ENCODE results near the gene CES4A.
A peak's percentile ranks its signal among the peaks of the same experiment; 100 is the strongest.
"Not testable (repeated sequence)": the region's sequence is repeated elsewhere in the genome, so short reads cannot be mapped to it uniquely, and the experiment has no call there.

The CES4A gene

DNA sequence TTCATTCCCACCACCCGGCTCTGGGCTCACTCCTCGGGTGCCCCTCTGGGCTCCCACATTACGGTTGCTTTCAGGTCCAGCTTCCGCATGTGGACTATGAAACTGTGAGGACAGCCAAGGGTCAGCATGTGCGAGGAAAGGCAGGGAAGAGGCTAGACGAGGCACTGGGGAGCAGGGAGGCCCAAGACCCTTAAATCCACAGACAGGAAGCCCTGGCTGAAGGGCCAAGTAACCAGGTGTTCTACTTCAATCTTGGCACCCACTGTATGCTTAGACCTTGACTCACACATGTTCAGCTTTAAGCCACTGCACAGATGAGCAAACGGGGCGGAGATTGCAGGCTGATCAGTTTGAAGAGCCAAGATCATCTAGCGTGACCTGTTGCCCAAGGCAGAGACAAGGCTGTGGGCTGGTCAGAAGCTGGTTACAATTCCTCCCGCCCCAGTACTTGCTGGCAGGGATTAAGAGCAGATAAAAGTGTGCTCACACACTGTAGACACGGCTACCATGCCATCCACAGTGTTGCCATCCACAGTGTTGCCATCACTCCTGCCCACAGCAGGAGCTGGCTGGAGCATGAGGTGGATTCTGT is at the start of gene CES4A:
Gene CES4A (plus strand): TSS at position 393 of the 592 bp plus-strand sequence. CDS start 184 bp downstream, at position 577.
- no peak for DNase-seq

DNA sequence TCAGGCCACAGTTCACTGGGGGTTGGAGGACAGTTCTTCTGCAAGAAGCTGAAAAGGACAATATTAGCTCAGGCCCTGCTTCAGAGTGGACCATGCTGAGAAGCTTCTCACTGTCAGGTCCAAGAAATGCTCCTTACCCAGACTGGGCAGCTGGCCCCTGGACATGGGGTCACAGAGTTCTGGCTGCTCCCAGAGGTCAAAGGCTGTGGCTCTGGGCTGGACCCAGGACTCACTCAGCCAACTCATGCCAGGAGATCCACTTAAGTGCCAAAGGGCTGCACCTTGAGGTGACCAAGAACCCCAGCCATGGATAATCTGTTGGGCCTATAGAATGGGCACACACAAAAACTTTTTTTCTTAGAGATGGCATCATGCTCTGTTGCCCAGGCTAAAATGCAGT is 49.0 kb upstream of the CES4A start:
- no peak for DNase-seq

DNA sequence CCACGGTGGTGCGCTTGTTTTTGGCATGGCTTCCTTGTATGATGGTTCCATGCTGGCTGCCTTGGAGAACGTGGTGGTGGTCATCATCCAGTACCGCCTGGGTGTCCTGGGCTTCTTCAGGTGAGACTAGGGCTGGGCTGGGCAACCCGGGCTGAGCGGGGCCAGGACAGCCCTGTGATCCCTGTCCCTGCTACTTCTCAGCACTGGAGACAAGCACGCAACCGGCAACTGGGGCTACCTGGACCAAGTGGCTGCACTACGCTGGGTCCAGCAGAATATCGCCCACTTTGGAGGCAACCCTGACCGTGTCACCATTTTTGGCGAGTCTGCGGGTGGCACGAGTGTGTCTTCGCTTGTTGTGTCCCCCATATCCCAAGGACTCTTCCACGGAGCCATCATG is 48.2 kb upstream of the CES4A start:
- DNase-seq = no peak

DNA sequence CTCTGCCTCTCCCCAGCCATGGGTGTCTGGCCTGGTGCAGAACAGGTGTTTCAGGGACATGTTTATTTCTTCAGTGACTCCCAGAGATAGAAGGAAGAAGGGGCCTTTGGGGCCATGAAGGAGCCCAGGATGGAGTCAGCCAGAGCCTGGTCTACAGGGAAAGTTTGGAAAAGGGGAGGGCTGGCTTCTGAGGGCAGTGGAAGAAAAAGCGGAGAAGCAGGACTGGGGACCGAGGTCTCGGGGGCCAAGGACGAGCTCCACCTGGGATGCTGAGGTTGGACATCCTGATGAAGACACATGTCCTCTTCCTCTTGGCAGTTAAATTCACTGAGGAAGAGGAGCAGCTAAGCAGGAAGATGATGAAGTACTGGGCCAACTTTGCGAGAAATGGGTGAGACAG is 45.4 kb upstream of the CES4A start:
- DNase-seq = no peak

DNA sequence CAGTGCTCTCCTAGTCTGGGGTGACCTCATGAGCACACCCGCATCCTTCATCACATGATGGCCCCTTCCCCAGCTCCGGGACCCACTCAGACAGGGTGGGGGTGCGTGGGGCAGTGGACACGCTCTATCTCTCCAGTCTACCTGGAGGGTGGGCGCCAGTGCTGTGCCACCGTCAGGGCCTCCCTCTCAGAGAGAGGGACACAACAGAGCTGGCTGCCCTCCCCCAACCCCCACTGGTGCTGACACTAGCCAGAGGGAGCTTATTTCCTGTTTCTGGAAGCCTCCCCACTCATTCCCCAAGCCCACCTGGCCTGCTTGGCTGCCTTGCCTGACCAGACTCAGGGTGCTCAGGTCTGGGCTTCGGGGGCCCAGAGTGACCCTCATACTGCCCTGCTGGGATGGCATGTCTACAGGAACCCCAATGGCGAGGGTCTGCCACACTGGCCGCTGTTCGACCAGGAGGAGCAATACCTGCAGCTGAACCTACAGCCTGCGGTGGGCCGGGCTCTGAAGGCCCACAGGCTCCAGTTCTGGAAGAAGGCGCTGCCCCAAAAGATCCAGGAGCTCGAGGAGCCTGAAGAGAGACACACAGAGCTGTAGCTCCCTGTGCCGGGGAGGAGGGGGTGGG is 44.8 kb upstream of the CES4A start:
- DNase-seq = no peak

DNA sequence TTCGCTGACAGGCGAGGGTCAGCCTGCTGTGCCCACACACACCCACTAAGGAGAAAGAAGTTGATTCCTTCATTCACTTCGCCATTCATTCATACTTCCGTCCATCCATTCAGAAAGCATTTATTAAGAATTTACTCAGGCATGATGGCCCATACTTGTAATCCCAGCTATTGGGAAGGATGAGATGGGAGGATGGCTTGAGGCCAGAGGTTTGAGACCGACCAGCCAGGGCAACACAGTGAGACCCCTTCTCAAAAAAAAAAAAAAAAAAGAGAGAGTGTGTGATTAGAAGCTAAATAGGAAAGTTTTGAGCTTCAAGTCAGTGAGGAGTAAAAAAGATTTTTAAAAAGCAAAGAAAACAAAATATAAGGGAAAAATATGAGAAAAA is 44.3 kb upstream of the CES4A start:
- DNase-seq = no peak

DNA sequence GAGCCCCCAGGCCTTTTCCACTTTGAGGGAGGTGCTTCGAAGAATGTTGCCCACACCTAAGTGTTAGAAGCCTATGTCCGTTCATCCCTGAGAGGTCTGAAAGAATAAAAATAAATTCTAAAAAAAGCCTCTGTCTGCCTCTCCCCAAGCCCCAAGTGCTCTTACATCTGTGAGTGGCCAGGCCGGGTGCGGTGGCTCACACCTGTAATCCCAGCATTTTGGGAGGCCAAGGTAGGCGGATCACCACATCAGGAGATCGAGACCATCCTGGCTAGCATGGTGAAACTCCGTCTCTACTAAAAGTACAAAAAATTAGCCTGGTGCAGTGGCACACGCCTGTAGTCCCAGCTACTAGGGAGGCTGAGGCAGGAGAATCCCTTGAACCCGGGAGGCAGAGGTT is 43.4 kb upstream of the CES4A start:
- not testable (repeated sequence) for DNase-seq

DNA sequence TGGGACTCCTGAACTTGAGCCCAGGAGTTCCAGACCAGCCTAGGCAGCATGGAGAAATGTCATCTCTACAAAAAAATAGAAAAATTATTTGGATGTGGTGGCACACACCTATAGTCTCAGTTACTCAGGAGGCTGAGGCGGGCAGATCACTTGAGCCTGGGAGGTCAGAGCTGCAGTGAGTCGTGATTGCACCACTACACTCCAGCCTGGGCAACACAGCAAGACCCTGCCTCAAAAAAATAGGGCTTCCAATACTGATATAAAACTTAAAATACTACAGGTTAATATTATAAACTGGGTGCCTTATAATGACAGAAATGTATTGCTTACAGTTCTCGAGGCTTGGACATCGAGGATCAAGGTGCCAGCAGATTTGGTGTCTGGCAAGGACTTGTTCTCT is 42.5 kb upstream of the CES4A start:
- no peak for DNase-seq

DNA sequence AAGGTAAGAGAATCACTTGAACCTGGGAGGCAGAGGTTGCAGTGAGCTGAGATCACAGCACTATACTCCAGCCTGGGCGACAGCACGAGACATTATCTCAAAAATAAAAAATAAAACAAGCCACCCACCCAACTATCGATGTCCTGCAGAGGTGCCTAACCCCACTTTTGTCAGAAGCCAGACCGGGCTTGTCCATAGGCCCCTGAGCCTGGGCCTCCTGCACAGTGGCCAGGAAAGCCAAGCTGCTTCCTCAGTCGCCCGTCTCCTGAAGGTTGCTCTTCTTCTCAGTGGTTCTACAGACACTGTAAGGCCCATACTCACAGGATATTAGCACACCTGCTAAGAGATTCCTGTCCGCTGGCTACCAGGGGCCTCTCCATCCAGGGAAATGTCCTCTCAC is 41.8 kb upstream of the CES4A start:
- DNase-seq = no peak

DNA sequence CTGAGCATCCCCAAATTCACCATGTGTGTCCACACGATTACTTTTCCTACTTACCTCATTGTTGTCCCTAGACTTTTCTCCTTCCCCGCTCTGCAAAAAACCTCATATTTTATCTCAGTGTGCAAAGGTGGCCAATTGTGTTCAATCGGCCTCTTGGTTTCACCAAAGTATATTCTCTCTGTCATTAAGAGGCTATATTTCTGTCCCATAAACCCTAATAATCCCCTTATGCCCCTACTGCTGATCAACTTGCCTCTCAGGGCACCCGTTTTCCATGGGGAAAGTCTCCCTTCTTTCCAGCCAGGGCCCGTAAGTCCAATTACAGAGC is 41.5 kb upstream of the CES4A start:
- no peak for DNase-seq

DNA sequence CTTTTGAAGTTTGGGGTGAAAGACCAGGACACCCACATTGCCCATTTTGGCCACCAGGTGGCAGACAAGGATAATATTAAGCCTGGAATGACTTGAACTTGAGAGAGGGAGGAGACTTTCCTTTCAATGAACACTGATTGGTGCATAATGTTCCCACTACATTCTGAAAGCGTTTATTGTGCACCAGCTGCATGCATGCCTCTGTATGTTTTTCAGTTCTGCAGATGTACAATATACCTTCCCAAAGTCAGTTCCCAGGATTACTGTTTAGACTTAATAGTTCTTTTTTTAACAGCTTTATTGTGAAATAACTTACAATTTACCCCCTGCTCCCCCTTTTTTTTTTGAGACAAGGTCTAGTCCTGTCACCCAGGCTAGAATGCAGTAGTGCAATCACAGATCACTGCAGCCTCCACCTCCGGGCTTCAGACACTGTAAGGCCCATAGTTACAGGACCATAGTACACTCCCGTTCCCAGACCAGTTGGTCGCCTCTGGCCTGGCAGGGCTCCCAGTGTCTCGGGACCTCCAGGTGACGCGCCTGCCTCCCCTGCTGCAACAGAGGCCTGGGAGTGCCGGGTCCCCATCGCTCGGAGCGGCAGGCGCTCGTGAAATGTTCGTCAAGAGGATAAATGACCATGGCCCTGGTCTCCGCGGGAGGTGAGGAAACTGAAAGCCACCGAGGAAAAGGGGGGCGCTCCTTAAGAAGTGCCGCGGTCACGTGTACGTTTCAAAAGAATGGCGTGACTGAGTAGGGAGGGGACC is 40.9 kb upstream of the CES4A start:
- DNase-seq = peak; percentile 29 to 48

DNA sequence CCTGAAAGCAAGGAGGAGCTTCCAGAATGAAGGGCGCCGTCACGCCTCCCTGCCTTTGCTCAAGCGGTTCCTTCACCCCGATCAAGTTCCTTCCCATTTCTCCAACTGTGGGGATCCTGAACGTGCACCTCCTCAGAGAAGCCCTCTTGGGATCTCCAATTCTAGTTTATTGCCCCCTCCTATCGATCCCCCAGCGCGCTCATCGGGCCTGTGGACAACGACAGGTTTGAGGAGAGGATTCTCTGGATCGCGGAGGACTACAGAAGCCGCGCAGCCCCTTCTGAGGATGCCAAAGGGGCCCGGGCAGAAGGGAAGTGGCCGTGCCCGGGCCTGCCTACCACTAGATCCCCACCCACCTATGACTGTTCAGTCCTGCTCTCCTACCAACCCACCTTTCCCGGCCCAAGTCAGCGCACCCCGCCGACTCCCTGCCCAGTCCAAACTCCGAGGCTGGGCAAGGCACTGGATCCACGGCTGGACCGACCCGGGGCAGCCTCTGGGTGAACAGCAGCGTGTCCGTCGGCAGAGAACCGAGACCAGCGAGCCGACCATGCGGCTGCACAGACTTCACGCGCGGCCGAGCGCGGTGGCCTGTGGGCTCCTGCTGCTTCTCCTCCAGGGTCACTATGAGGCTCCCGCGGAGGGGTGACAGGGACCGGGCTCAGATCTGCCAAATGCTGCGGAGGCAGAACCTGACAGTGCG is 40.1 kb upstream of the CES4A start:
- no peak for DNase-seq

DNA sequence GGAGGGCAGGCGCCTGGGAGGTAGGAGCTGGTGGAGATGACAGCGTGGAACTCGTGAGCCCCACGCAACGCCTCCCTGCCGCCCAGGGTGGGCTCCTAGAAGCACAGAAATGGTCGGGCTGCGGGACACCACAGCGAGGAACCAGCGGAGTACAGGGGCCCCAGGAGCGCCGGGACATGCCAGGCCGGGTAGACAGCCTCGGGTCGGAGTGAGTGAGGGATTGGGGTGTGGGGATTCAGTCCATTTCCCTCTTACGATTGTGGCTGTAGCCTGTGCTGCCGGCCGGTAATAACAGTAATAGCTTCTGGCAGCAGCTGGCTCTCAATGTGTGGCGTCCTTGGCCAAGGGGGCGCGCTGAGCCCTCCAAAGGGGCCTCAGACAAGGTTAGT is 39.6 kb upstream of the CES4A start:
- no peak for DNase-seq

DNA sequence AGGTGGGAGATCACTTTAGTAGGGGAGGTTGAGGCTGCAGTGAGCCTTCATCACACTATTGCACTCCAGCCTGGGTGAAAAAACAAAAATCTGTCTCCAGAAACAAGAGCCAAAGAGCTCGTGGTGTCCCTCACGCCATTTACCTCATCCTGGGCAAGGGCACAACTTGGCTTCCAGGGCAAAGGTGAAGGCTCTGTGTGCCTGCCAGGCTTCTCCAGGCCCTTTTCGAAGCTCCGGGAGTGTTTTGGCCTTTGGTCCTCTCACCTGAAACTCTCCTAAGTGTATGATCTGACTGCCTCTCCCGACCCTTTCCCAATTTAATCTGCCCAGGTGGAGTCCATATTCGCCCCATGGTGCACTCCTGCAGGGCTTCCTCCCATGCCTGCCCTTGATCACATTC is 38.9 kb upstream of the CES4A start:
- DNase-seq = no peak

DNA sequence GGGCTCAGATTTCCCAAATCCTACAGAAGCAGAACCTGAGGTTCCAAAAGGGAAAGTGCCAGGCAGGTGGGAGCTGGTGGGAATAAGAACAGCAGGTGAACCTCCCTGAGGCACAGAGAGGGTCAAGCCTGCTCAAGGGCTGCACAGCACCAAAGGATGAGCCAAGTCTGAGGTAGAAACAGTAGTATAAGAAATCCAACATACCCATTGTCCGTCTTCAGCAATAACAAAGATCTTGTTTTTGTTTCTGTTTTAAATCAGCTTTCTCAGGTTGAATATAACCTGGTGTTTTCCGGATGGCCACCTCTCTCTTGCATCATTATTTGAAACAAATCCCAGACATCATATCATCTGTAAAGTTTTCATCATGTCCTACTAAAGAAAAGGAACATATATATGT is 38.0 kb upstream of the CES4A start:
- no peak for DNase-seq

DNA sequence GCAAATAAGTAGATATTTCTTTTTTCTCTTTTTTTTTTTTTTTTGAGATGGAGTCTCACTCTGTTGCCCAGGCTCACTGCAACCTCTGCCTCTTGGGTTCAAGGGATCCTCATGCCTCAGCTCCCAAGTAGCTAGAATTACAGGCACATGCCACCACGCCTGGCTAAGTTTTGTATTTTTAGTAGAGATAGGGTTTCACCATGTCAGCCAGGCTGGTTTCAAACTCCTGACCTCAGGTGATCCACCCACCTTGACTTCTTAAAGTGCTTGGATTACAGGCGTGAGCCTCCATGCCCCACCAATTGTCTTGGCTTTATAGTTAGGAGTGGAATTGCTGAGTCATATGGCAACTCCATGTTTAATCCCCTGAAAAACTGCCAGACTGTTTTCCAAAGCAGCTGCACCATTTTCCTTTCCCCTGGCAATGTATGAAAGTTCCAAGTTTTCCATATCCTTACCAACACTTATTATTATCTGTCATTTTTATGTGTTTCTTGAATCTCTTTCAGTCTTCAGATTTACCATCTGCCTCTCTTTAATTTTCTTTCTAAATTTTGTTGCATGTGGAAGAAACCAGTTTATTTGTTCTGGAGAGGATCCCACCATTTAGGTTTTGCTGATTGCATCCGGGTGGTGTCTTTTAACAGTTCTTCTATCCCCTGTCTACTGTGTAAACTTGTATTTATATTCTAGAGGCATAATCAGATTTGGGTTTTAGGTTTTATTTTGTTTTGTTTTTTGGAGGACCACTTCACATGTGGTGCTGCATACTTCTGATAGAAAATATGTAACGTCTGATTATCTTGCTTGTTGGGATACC is 37.2 kb upstream of the CES4A start:
- DNase-seq = no peak

DNA sequence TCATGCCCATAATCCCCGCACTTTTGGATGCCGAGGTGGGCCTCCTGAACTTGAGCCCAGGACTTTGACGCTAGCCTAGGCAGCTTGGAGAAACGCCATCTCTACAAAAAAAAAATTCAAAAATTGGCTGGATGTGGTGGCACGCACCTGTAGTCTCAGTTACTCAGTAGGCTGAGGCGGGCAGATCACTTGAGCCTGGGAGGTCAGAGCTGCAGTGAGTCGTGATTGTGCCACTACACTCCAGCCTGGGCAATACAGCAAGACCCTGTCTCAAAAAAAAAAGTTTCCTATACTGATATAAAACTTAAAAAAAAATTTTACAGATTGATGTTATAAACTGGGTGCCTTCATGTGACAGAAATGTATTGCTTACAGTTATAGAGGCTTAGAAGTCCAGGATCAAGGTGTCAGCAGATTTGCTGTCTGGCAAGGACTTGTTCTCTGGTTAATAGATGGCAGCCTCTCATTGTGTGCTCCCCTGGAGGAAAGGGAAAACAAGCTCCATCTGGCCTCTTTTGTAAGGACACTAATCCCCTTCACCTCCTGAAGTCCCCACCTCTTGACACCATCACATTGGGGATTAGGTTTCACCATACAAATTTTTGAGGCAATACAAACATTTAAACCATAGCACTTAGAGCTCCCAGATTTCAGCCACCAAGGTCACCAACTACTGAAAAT is 35.8 kb upstream of the CES4A start:
- DNase-seq = no peak

DNA sequence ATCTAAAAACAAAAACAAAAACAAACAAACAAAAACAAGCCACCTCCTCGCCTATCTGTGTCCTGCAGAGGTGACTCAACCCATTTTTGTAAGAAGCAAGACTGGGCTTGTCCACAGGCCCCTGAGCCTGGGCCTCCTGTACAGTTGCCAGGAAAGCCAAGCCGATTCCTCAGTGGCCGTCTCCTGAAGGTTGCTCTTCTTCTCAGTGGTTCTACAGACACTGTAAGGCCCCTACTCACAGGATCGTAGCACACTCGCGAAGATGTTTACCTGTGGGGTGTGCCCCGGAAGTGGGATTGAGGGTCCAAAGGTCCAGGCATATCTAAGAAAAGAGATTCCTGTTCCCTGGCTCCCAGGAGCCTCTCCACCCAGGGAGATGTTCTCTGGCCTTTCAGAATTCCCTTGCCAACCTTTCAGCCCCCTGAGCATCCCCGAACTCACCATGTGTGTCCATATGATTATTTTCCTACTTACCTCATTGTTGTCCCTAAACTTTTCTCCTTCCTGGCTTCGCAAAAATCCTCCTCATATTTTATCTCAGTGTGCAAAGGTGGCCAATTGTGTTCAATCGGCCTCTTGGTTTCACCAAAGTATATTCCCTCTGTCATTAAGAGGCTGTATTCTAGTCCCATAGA is 34.8 kb upstream of the CES4A start:
- no peak for DNase-seq

DNA sequence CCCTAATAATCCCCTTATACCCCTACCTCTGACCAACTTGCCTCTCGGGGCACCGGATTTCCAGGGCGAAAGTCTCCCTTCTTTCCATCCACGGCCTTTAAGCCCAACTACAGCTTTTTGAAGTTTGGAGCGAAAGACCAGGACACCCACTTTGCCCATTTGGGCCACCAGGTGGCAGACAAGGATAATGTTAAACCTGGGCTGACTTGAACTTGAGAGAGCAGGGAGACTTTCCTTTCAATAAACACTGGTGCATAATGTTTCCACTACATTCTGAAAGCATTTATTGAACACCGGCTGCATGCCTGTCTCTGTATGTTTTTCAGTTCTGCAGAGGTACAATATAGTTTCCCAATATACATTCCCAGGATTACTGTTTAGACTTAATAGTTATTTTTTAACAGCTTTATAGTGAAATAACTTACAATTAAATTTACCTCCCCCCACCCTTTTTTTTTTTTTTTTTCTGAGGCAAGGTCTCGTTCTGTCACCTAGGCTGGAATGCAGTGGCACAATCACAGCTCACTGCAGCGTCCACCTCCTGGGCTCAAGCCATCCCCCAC is 34.2 kb upstream of the CES4A start:
- DNase-seq = peak; percentile 5 to 47

DNA sequence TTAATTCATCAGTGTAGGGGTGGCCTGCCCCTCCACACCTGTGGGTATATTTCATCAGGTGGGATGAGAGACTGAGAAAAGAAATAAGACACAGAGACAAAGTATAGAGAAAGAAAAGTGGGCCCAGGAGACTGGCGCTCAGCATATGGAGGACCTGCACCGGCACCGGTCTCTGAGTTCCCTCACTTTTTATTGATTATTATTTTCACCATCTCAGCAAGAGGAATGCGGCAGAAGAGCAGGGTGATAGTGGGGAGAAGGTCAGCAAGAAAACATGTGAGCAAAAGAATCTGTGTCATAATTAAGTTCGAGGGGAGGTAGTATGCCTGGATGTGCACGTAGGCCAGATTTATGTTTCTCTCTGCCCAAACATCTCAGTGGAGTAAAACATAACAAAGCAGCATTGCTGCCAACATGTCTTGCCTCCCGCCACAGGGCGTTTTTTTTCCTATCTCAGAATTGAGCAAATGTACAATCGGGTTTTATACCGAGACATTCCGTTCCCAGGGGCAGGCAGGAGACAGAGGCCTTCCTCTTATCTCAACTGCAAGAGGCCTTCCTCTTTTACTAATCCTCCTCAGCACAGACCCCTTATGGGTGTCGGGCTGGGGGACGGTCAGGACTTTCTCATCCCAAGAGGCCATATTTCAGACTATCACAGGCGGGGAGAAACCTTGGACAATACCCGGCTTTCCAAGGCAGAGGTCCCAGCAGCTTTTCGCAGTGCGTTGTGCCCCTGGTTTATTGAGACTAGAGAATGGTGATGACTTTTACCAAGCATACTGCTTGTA is 32.8 kb upstream of the CES4A start:
- not testable (repeated sequence) for DNase-seq

DNA sequence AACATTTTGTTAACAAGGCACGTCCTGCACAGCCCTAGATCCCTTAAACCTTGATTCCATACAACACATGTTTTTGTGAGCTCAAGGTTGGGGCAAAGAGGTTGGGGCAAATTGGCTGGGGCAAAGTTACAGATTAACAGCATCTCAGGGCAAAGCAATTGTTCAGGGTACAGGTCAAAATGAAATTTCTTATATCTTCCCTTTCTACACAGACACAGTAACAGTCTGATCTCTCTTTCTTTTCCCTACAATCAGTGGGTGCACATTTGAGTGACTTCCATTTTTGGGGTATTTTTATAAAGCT is 32.3 kb upstream of the CES4A start:
- DNase-seq = not testable (repeated sequence)

Data from NCI-H1930 (cell line).